Measurements from ENCODE around the gene CDC42EP4.

- TF ChIP-seq CTCF (conservative IDR thresholded peaks at IDR 0.05; ENCODE audit: low read length) (no peak), EZH2phosphoT487 (IDR thresholded peaks at IDR 0.05; ENCODE audit: borderline replicate concordance, low read depth, low read length) (no peak)
Observed at GRCh38 chr17:73251871-73252270, 59.9 kb downstream of the CDC42EP4 start.
